Keratinocyte (primary cell): ENCODE results near the gene PLEKHA6. TPM values are rescaled to one million over a fixed set of nuclear protein-coding genes. Genes with fewer than 3 reads are reported as not detected.

Experiments
- DNase-seq: peaks from one replicate; pipeline ENCODE4 v3.0.0-alpha.2; 2011; ENCODE audit warnings: low read depth, missing footprints, low spot score
- FAIRE-seq: peaks from 2 replicates; lab custom pipeline; 2011; peaks lifted over from hg19 to GRCh38; lab: Jason Lieb, UNC
- H2AFZ ChIP-seq: 2 replicates; pipeline ENCODE4 v1.6.0; 2012; ENCODE audit warnings: low read length, control low read depth, inconsistent platforms; ENCODE audit not compliant: control insufficient read depth
- H3K27ac ChIP-seq: 2 replicates; pipeline ENCODE4 v1.5.1; 2011; ENCODE audit warnings: low read length; ENCODE audit not compliant: control insufficient read depth, insufficient read depth
- H3K27me3 ChIP-seq: 3 replicates; pipeline ENCODE4 v1.6.0; 2011; ENCODE audit warnings: low read length; ENCODE audit not compliant: control insufficient read depth, insufficient read depth; ENCODE audit errors: extremely low read depth
- H3K36me3 ChIP-seq, 2 experiments: 2 replicates in 1 of 2; 3 replicates in 1 of 2; pipeline ENCODE4 v1.5.1; 2011; ENCODE audit warnings: low read length in 2 of 2, mild to moderate bottlenecking in 1 of 2; ENCODE audit not compliant: control insufficient read depth in 2 of 2, insufficient read depth in 2 of 2; ENCODE audit errors: extremely low read depth in 1 of 2
- H3K4me1 ChIP-seq: 3 replicates; pipeline ENCODE4 v1.5.1; 2011; ENCODE audit warnings: low read length; ENCODE audit not compliant: control insufficient read depth, insufficient read depth; ENCODE audit errors: extremely low read depth
- H3K4me2 ChIP-seq: 3 replicates; pipeline ENCODE4 v1.6.0; 2011; ENCODE audit warnings: low read depth, low read length; ENCODE audit not compliant: control insufficient read depth, insufficient read depth; ENCODE audit errors: extremely low read depth
- H3K4me3 ChIP-seq, 3 experiments: fragments of 200-600 bp in 1 of 3; sonication (generic) in 1 of 3; 2 replicates in 2 of 3; 3 replicates in 1 of 3; pipeline ENCODE4 v1.5.1; 2011 to 2016; ENCODE audit warnings: low read length in 3 of 3, mild to moderate bottlenecking in 3 of 3, control low read depth in 2 of 3, inconsistent platforms in 1 of 3, low read depth in 1 of 3, mixed read lengths in 1 of 3, mixed run types in 1 of 3, moderate library complexity in 1 of 3; ENCODE audit not compliant: control insufficient read depth in 2 of 3, insufficient read depth in 2 of 3; ENCODE audit errors: extremely low read depth in 1 of 3
- H3K79me2 ChIP-seq: 2 replicates; pipeline ENCODE4 v1.6.0; 2012; ENCODE audit warnings: low read length; ENCODE audit not compliant: control insufficient read depth, insufficient read depth
- H3K9ac ChIP-seq: 3 replicates; pipeline ENCODE4 v1.6.0; 2011; ENCODE audit warnings: low read length; ENCODE audit not compliant: control insufficient read depth, insufficient read depth; ENCODE audit errors: extremely low read depth
- H3K9me1 ChIP-seq: 3 replicates; pipeline ENCODE4 v1.6.0; 2011; ENCODE audit warnings: low read length; ENCODE audit not compliant: control insufficient read depth, insufficient read depth; ENCODE audit errors: extremely low read depth
- H3K9me3 ChIP-seq: 2 replicates; pipeline ENCODE4 v1.5.1; 2012; ENCODE audit warnings: low read depth, low read length; ENCODE audit not compliant: control insufficient read depth
- H4K20me1 ChIP-seq: 3 replicates; pipeline ENCODE4 v1.6.0; 2011; ENCODE audit warnings: low read length; ENCODE audit not compliant: control insufficient read depth, insufficient read depth; ENCODE audit errors: extremely low read depth
- CTCF ChIP-seq, 3 experiments: IDR thresholded peaks in 1 of 3; conservative IDR thresholded peaks in 1 of 3; optimal IDR thresholded peaks in 1 of 3; 2 replicates in 2 of 3; 3 replicates in 1 of 3; pipeline versions ENCODE3 to v1.5.1; 2011; ENCODE audit warnings: low read length in 3 of 3, mild to moderate bottlenecking in 3 of 3, moderate library complexity in 2 of 3, control low read depth in 1 of 3, inconsistent platforms in 1 of 3; ENCODE audit not compliant: insufficient read depth in 2 of 3; ENCODE audit errors: extremely low read depth in 1 of 3
- EZH2 ChIP-seq: IDR thresholded peaks from one replicate; pipeline ENCODE4 v1.6.1; 2012; ENCODE audit warnings: inconsistent platforms, mild to moderate bottlenecking, low read length, moderate library complexity
- dilution Hi-C: fragments of 300-500 bp; cut with MboI; formaldehyde crosslinking; loops from one replicate; pipeline ENCODE4 v1.7.0; 2020; ENCODE audit warnings: low sequenced_read_pairs; ENCODE audit not compliant: extremely low pct_ligation_motif_present
- polyA plus RNA-seq, 5 experiments: library from polyadenylated mRNA; depleted of rRNA in 3 of 5; stranded (reverse) in 3 of 5; stranded (forward) in 1 of 5; unstranded in 1 of 5; fragments of >200 nt; gene quantifications; 1 replicate in 1 of 5; 2 replicates in 3 of 5; 3 replicates in 1 of 5; pipeline versions ENCODE4 v1.2.1 to v1.2.3, GENCODE V29; 2011 to 2012; ENCODE audit warnings: missing spikeins in 2 of 5, low read depth in 1 of 5, low replicate concordance in 1 of 5

PLEKHA6 gene
- polyA plus RNA-seq, 1 donor (not counting 4 experiments of a cell fraction or from before 2014, with no cell fraction given) = 1.5 TPM

DNA sequence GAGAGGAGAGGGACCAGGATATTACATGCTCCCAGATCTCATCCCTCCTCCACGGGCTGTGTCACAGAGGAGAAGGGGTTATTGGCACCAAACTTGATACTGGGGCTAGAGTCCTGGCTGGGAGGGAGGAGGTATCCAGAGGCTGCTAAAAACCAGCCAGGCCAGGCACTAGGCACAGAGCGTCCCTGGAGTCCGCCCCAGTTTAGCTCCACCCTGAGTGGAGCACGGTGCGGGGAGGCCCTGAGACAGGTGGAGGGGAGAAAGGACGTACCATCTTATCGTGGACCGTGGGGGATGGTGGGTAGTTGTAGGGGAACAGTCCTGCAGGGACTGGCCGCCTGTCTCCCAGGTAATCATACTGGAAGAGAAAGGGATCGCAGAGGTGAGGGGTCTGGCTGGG is 103.2 kb downstream of the PLEKHA6 start:
- H3K27ac ChIP-seq = no peak overlapping the region
- peaks cover 0 to 4% of the 10 kb centered on the region in 2 experiments for H3K36me3 ChIP-seq
- H3K4me1 ChIP-seq = no peaks in the 10 kb centered on the region
- TF ChIP-seq CTCF (optimal IDR thresholded peaks at IDR 0.05 in 1 of 3, IDR thresholded peaks at IDR 0.05 in 1 of 3, conservative IDR thresholded peaks at IDR 0.05 in 1 of 3; ENCODE audit: extremely low read depth in 1 of 3, insufficient read depth in 2 of 3, low read length in 3 of 3) = no peak
- no peak for TF ChIP-seq EZH2
- DNase-seq (no peak), FAIRE-seq (no peak)
- H3K9me1 ChIP-seq = no peaks in the 10 kb centered on the region
- H3K27me3 ChIP-seq = no peaks in the 10 kb centered on the region
- H3K9ac ChIP-seq = no peak overlapping the region
- H3K4me2 ChIP-seq = no peak overlapping the region
- no peak overlapping the region for H2AFZ ChIP-seq
- no peaks in the 10 kb centered on the region for H4K20me1 ChIP-seq
- no peaks in the 10 kb centered on the region for H3K79me2 ChIP-seq
- no peak overlapping the region for H3K4me3 ChIP-seq
- no peaks in the 10 kb centered on the region for H3K9me3 ChIP-seq
- dilution Hi-C loops = no loop called here

- Histone ChIP-seq H3K9me3 (no peaks in the 10 kb centered on the region), H3K4me1 (no peaks in the 10 kb centered on the region), H3K4me3 (no peak overlapping the region), H3K9ac (no peak overlapping the region), H3K27me3 (no peaks in the 10 kb centered on the region), H4K20me1 (no peaks in the 10 kb centered on the region), H3K9me1 (no peaks in the 10 kb centered on the region), H3K36me3 (peaks cover 0 to under 1% of the 10 kb centered on the region in 2 experiments), H3K4me2 (no peak overlapping the region), H2AFZ (no peak overlapping the region), H3K79me2 (no peaks in the 10 kb centered on the region), H3K27ac (no peak overlapping the region)
- TF ChIP-seq CTCF (optimal IDR thresholded peaks at IDR 0.05 in 1 of 3, IDR thresholded peaks at IDR 0.05 in 1 of 3, conservative IDR thresholded peaks at IDR 0.05 in 1 of 3; ENCODE audit: extremely low read depth in 1 of 3, insufficient read depth in 2 of 3, low read length in 3 of 3) = no peak
- no peak for TF ChIP-seq EZH2
- FAIRE-seq (no peak), DNase-seq (no peak)
- dilution Hi-C loops = no loop called here
Observed at GRCh38 chr1:204255966-204256365, 103.8 kb downstream of the PLEKHA6 start.
